Measurements from ENCODE around the gene ASB7.
"Not testable (repeated sequence)": the region's sequence is repeated elsewhere in the genome, so short reads cannot be mapped to it uniquely, and the experiment has no call there.

The ASB7 gene

DNA sequence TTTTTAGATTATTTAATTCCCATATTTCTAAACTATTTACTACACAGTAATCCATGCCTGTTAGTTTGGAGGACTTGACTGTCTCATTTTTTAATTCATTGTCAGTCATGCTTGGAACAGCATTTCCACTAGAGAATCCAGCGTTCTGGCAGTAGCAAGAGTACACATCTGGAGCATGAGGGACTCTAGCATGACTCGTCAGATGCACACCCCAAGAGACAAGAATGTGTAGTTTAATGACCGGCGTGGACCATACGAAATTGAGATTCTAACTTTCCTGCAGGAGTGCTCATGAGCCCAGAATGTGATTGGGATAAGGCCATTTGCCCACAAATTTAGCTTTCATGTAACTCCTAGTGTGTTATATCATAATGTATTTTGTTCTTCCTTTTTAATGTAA, 48.9 kb downstream of the ASB7 start:
- no peak for DNase-seq (ENCODE audit: low read depth in 2 of 2)

DNA sequence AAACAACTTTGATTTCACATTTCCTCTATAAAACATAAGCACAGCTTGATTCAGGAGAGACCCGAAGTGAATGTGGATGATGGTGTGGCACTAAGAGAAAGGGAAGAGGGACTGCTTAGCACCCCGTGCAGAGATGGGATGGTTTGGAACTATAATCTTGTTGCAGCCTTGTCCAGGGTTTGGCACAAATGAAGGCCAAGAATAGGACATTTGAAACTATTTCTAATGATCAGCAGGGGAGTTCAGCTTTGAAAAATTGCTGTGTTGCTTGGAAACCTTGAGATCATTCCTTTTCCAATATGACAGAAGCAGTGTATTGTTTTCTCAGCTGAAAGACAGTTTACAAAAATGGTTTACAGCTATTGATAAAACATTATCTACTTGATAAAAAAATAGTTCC, 49.7 kb downstream of the ASB7 start:
- no peak for DNase-seq (ENCODE audit: low read depth in 2 of 2)

DNA sequence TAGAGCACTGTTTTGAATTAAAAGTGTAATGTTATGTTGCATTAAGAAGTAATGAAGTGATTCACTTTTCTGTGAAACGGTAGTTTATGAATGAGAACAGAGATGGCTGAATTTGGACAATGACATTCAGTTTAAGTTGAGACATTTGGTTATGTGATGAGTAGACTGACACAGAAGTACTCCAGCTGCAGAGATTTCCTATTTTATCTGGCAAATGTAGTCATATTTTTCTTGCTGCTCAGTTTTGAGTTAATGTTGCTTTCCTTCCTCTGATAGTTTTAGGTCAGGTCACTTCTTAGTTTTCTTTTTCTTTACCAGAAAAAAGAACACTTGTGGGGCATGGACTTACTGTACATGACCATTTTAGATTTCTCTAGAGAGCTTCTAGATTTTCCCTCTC, 51.2 kb downstream of the ASB7 start:
- no peak for DNase-seq (ENCODE audit: low read depth in 2 of 2)

DNA sequence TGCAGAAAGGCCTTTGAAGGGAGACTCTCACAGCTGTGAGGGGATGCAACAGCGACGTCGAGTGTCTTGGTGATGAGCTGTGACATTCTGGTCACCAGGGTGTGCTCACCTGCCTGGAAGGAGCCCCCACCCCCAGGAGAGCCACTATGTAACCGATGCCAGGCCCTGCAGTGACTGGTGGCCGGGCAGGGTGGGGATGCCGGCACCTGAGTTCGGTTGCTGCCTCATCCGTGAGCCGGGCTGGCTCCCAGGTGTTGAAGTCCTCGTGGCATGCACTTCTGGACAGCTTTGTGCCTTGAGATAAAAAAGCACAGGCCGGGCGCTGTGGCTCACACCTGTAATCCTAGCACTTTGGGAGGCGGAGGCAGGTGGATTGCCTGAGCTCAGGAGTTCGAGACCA, 56.5 kb downstream of the ASB7 start:
- no peak for DNase-seq (ENCODE audit: low read depth in 2 of 2)

DNA sequence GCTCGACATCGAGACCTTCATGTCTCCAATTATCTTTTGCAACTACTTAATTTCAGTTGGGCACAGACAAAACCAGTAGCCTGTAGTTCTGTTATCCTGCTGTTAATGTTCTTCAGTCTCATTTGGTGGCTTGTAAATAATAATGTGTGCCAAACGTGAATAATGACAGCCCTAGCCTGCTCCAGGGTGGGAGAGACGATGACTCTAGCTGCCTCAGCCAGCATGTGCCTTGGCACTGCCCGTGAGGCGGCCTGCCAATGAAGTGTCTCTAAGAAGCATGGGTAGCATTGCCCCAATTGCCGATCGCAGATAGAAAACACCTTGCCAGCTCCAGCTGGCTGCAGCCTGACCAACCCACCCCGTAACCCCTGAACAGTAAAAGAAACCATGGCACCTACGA, 58.8 kb downstream of the ASB7 start:
- DNase-seq (ENCODE audit: low read depth in 2 of 2) = no peak

DNA sequence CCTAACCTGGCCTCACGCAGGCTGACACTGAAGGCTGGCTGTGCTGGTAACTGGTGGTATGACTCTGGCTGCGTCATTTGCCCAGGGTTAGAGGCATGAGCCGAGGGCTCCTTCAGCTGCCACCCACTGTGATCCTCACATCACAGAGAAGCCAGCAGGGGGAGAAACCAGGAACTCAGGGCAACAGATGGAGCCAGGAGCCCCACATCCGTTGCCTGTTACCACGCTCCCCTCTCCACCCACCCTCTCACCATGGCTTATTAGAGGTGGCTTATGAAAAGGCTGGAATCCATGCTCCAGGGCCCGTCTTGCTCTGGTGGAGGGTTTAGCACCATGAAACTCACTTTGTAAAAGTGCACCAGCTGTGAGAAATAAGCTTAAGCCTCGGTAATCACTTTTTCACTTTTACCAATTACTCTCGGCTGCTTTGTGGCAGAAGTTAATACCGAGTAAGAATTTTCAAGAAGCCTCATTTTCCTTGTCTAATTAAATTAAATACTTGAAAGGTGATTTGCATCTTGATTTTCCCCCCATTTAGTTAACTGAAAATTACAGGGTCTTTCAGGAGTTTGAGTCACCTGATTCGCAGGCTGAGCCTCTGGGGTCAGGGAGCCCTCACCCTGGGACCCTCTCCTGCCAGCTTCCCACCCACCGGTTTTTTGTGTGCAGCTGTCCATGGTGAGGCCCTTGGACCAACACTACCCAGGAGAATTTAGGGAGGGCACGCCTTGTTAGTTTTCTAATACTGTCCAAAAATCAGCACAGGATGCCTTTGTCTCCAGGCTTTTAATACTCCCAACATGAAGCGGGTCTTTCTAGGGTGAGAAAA, 60.9 kb downstream of the ASB7 start:
- DNase-seq (ENCODE audit: low read depth in 2 of 2) = no peak

DNA sequence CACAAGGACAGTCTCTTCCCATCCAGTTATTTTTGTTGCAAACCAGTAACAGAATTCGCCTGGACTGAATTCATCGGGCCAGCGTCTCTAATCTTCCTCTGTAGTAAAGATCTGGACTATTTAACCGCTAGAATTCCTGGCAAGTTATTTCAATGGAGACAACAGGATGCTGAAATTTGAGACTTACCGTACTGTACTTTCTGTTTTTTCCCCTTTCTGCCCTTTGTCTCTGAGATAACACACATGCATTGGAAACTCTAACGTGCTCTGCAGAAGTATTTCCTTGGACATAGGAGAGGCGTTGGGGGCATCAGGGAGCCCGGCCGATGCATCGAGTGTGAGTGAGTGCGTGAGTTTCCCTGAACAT, 61.5 kb downstream of the ASB7 start:
- no peak for DNase-seq (ENCODE audit: low read depth in 2 of 2)

DNA sequence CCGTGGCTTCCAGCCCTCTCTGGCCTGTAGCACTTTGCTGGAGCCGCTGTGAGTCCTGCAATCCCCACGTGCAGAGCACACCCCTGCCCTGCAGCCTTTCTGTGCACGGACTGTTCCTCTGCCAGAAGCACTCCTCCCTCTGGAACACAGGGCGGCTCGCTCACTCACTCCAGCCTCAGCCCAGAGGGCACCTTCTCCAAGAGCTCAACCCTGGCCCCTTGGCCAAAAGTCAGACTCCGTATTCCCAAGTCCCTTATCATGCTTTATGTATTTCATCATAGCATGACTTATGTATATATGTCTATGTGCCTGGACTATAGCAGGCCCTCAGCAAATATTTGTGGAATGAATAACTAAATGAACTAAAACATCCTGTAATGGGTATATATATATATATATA, 63.2 kb downstream of the ASB7 start:
- no peak for DNase-seq (ENCODE audit: low read depth in 2 of 2)

DNA sequence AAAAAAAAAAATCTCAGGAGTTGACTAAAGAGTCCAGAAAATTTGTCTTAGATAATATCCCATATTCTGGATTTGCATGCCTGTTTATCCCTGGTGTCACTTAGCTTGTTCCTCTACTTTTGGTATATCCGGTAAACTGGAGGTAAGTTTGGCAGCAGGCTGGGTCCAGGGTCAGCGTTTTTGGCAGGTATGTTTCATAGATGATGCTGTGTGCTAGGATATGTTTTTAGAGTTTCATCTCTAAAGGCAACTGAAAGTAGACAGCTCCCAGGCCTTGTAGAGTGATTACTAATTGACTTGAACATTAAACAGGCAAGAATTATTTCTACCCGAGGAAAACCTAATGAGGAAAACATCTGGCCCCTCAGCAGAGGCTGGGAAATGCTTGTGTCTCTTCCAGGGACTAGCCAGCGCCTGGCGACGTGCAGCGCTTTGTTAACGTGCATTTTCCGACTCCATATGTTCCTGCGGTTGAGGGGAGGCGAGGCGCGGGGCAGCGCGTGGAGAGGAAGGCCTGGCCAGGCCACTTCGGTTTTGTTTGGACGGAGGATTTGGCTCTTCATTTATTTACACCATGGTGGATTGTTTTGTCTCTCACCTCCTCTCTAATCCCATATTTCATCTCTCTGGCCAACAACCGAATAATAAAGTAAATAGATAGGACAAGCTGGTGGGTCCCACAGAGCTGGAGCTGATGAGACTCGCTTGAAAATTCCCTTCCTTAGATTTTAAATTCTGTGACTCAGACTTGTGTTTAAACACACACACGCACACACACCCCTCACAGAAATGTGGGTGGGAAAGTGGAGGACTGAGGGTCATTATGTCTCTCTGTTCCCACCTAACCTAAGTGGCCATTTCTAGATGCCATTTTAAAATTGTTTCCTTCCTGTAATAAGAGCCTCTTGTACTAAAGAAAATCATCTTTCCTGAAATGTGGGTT, 65.3 kb downstream of the ASB7 start:
- no peak for DNase-seq (ENCODE audit: low read depth in 2 of 2)

DNA sequence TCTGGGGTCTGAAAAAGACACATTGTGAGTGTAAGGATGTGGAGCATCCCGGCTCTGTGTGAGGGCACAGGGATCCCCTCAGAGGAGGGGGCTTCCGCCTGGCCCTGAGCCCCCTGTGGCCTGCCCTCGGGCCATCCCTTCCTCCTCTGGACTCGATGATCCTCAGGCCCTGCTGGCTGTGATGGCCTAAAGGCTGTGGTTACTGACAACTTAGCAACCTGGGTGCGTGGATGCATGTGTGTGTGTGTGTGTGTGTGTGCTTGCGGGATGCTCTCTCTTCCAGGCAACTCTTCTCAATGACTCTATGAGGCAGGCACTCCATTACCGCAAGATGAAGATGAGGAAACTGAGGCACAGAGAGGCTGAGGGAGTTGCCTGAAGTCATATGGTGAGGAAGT, 66.0 kb downstream of the ASB7 start:
- DNase-seq (ENCODE audit: low read depth in 2 of 2) = no peak

DNA sequence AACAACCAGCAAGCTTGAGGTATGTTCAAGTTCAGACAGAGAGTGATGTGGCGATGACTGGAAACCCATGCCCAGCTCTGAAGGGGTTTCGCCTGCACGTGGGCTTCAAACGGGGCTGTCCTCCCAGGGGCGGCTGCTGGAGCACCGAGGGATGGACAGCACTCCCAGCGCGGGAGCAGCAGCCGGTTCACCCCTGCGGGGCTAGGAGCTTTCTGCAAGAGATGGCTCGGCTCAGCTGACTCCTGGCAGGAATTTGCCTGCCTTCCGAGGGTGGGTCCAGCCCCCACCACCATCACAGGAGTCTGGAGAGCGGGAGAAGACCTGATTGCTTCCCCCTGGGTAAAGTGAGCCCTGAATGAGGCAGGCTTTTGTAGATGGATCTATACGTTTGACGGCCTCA, 66.9 kb downstream of the ASB7 start:
- DNase-seq (ENCODE audit: low read depth in 2 of 2) = no peak

DNA sequence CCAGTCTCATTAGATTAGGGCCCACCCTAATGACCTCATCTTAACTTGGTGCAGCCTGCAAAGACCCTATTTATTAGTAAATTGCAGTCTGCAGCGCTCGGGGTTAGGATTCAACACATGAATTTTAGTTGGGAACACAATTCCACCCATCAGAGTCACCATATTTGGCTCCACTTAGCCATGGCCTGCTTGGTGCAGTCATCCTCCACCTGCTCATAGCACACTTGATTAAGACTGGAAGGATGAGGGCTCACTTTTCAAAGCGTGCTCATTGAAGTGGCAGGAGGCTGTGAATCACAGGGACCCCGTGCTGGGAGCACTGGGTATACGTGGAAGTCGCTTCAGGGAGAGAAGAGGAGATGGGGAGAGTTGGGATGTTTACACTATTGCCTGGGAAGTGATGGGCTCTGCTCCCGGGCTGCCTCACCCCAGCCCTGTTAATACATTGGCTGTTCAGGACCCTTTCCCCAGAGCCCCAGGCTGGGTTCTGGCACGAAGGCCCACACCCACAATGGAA, 68.2 kb downstream of the ASB7 start:
- no peak for DNase-seq (ENCODE audit: low read depth in 2 of 2)

DNA sequence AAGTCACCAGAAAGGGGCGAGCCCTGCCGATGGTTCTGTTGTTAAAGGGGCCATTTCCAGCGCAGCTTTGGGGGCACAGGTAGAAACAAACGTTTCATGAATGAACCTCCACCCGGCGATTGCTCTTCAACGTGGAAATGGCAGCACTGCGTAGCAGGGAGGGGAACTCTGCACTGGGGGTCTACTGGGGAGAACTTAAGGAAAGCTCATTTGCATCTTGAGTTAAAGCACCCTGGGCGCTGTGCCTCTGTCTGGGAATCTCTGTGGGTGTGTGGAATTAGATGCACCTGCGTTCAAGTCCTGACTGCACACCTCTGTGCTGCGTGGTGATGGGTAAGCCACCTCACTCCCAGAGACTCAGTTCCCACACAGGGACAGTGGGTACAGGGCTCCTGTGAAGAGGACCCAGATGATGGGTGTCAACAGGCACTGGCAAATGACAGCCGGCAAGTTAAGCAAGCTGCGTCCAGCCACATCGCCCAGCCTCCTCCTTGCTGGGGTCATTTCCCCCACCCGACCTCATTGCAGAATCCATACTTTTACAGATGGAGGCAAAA, 68.8 kb downstream of the ASB7 start:
- no peak for DNase-seq (ENCODE audit: low read depth in 2 of 2)

DNA sequence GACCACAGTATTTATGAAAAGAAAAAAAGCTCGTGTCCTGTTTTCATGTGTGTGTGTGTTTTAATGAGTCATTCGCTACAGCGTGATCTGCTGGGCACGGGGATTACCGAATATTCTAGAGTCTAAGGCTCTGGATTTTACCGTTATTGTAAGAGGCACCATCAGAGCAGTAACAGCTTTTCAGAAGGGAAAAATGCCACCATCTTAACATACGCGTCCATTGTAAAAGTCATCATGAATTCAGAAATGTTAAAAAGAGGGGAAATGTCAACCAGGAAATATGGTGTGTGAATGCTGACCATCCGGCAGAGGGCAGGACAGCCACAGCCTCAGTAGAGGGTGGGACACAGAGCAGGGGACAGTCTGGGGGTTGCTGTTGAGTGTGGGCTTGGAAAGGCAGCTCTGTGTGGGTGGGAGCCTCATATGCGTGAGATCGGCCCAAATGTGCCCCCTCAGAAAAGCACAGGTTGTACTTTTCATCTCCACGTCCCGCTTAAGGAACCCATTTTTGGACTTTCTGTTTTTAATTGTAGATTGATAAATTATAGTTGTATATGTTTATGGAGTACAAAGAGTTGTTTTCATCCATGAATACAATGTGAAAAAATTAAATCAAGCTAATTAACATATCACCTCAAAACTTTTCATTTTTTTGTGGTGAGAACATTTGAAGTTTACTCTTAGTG, 69.6 kb downstream of the ASB7 start:
- DNase-seq (ENCODE audit: low read depth in 2 of 2) = no peak

DNA sequence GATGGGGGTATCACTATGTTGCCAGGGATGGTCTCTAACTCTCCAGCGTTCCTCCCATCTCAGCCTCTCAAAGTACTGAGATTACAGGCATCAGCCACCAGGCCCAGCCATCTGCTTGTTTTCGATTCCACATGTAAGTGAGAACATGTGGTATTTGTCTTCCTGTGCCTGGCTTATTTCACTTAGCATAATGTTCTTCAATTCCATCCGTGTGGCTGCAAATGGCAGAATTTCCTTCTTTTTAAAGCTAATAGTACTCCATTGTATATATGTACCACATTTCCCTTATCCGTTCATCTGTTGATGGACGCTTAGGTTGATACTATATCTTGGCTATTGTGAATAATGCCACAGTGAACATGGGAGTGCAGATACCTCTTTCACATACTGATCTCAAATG, 70.6 kb downstream of the ASB7 start:
- DNase-seq (ENCODE audit: low read depth in 2 of 2) = no peak

DNA sequence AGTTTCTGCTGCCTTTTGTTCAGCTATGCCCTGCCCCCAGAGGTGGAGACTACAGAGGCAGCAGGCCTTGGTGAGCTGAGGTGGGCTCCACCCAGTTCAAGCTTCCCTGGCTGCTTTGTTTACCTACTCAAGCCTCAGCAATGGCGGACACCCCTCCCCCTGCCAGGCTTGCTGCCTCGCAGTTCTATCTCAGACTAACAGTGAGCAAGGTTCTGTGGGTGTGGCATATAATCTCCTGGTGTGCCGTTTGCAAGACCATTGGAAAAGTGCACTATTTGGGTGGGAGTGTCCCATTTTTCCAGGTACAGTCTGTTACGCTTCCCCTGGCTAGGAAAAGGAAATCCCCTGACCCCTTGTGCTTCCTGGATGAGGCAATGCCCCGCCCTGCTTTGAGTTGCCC, 76.8 kb downstream of the ASB7 start:
- DNase-seq (ENCODE audit: low read depth in 2 of 2) = not testable (repeated sequence)

DNA sequence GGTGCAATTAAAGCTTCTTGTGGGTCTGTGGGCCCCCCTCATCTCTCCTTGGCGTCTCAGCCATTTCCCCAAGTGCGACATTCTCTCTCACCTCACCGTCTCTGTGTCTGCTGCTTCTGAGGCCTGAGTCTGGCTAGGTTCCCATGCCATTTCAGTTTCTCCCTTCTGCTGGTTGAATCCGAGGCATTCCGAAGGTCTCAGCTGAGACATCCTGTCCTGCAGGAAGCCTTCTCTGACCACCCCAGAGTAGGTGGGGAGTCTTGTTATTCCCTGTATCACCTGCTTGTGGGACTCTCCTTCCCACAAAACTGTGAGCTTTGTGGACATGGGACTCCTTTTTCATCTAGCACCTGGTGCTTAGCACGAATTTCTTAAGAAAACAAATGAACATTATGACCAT, 78.3 kb downstream of the ASB7 start:
- no peak for DNase-seq (ENCODE audit: low read depth in 2 of 2)

DNA sequence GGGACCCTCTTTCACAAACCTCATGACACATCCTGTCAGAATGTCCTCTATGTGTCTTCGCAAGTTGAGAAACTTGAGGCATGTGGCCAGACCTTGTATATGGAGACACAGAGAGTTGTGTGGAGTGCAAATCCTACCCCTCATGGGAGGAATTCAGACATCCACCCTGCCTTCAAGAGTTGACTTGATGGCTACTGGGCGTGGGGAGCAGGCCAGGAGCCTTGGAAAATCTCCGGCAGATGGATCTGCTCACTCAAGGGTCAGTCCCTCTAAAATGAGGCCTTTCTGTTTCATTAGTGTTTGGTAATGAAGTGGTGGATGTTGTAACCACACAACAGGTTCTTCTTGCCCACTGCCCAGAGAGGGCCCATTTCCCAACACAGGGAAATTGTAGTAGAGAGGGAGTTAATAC, 79.0 kb downstream of the ASB7 start:
- DNase-seq (ENCODE audit: low read depth in 2 of 2) = no peak

DNA sequence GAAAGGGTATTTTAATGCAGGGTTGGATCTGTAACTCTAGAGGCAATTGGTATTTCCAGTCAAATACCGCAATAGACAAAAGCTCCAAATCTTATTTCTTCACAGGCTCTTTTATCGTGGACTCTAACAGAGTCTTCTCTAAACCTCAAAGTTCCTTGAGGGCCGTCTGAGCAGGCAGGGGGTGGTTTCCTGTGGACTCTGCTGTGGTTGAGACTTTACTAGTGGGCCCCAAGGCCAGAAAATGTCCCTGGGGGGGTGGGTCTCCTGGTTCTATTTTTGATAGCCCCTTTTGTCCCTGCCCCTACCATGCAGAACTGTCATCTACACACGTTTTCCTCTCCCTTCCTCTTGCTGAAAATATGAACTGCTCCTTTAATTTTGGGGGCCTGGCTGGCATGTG, 80.1 kb downstream of the ASB7 start:
- no peak for DNase-seq (ENCODE audit: low read depth in 2 of 2)

DNA sequence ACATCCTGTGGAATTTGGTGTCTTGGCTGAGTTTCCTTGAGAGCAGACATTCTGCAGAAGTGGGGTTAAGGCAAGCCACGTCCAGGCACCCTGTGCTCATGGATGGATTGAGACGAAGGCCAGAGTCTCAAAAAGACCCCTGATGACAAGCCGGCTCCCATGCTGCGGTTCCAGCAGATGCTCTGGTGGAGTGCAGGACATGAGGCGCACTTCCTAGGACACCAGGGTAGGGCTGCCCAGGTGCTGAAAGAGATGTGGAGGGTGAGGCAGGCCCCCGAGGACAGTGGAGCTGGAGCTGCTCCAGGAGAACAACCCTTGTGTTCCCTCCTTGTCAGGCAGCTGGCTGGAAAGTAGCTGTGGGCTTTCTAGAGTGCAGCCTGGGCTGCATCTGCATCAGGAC, 81.0 kb downstream of the ASB7 start:
- DNase-seq (ENCODE audit: low read depth in 2 of 2) = no peak

DNA sequence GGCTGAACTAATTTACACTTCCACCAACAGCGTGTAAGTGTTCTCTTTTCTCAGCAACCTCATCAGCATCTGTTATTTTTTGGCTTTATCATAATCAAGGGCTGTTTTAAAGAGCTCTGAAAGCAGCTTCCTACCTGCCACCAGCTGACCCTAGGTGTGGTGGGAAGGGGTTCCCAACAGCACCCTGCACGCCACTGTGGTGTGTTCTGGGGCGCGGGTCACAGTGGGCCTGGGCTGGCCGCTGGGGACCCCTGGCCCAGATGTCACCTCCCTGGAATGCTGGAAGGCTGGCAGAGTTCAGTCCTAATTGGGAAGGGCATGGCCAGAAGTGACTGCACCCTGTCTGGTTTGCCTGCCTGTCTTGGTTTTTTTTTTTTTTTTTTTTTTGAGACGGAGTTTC, 82.2 kb downstream of the ASB7 start:
- DNase-seq (ENCODE audit: low read depth in 2 of 2) = no peak

Data from stimulated activated CD4-positive, alpha-beta T cell treated with anti-CD3 and anti-CD28 coated beads, Interleukin-1b, Interleukin-23, amount 100 ng/mL, for 4 hours (primary cell).